ENCODE results near the gene PARD6A. TPM values are rescaled to one million over a fixed set of nuclear protein-coding genes. Genes with fewer than 3 reads are reported as not detected.

The PARD6A gene
- total RNA-seq, 2 donors from 2014 or later, result 2.9 to 4.6 TPM

DNA sequence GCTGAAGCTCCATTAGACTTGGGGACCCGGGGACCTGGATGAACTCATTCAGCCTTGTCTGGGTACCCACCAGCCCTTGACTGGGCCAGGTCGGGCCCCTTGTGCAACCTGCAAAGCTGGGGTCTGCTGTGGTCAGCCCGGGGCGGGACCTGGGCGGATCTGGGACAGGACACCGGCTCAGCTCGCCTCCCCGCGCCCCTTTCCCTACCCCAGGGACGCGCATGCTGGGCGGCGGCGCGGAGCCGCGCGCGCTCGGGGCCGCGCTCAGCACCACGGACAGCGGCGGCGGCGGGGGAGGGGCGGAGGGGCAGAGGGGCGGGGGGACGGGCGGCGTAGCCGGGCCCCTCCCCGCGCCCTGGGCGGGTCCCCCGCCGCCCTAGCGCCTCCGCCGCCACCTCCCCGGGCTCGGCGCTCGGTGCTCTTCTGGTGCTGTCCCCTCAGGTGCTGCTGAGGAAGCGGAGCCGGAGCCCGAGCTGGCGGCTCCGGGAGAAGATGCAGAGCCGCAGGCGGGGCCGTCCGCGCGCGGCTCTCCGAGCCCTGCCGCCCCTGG is 8.1 kb upstream of the PARD6A start:
- intact Hi-C loops (cut with DNase I), result no loop called here
- DNase-seq (ENCODE audit: low spot score), result no peak

DNA sequence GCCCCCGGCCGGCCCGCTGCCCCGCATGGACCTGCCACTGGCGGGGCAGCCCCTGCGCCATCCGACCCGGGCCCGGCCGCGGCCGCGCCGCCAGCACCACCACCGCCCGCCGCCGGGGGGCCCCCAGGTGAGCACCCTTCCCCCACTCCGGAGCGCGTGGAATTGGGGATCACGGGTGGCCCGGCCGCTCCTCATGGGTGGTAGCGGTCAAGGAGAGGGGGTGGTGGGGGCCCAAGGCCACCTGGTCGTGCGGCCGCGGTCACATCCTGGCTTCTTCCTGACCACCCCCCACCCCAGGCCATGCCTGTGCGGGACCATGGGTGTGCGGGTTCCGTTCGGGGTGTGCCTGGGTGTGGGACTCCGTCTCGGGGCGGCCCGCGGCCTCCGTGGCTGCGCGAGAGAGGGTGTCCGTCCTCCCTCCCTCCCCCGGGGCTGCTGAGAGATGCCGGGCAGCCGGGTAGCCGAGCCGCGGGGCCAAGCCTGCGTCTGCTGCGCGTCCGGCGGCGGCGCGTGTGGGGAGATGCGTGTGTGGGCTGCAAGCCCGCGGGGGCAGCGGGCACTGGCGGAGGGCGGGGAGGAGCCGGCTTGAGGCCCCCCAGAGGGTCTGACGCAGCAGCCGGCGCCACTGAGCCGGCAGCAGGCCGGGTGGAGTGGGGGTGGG is 7.5 kb upstream of the PARD6A start:
- intact Hi-C loops (cut with DNase I), result no loop called here
- DNase-seq (ENCODE audit: low spot score), result no peak

DNA sequence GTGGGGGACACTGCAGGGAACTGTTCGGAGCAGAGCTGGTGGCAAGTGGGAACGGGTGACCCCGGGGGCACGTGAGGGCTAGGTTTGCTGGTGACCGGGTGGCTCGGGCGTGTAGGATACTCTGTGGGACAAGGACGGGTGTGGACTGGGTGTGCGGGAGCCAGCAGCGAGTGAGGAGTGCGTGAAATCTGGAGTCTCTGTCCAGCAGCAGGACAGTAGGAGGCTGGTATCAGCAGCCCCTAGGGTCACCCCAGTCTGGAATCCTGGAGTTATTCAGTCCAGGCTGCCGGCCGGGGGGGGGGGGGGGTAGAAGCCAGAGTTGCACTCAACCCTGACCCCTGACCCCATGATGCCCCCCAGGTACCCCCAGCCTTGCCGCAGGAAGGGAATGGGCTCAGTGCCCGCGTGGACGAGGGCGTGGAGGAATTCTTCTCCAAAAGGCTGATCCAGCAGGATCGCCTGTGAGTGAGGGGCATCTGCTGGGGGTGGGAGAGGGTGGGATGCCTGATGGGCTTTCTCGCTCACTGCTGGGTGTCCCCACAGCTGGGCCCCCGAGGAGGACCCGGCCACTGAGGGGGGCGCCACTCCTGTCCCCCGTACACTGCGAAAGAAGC is 6.9 kb upstream of the PARD6A start:
- DNase-seq (ENCODE audit: low spot score), result no peak
- intact Hi-C loops (cut with DNase I), result no loop called here

DNA sequence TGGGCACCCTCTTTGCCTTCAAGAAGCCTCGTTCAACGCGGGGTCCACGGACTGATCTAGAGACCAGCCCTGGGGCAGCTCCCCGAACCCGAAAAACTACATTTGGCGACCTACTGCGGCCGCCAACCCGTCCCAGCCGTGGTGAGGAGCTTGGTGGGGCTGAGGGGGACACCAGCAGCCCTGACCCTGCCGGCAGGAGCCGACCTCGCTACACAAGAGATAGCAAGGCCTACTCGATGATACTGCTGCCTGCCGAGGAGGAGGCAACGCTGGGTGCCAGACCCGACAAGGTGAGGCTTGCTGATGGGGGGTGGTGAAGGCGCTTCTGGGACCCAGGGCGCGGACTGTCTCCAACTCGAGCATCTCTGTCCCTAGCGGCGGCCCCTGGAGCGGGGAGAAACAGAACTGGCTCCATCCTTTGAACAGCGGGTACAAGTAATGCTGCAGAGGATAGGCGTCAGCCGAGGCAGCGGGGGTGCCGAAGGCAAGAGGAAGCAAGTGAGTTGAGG is 6.3 kb upstream of the PARD6A start:
- no peak for DNase-seq (ENCODE audit: low spot score)
- intact Hi-C loops (cut with DNase I), result no loop called here

DNA sequence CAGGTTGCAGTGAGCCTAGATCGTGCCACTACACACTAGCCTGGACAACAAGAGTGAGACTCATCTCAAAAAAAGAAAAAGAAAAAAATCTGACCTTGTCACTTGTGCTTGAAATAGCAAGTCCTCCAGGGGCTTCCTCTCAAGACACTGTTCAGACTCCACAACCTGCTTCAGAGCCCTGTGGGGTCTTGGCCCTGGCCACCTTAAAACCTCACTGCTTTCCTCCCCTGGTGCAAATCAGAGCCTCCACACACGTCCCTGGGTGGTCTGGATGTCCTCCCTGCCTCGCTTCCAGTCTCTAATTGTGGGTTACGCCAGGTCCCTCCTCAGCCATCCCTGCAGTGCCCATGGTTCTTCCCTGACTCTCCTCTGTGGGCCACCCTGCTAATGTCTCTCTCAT is 5.4 kb upstream of the PARD6A start:
- no peak for DNase-seq (ENCODE audit: low spot score)
- intact Hi-C loops (cut with DNase I), result no loop called here

DNA sequence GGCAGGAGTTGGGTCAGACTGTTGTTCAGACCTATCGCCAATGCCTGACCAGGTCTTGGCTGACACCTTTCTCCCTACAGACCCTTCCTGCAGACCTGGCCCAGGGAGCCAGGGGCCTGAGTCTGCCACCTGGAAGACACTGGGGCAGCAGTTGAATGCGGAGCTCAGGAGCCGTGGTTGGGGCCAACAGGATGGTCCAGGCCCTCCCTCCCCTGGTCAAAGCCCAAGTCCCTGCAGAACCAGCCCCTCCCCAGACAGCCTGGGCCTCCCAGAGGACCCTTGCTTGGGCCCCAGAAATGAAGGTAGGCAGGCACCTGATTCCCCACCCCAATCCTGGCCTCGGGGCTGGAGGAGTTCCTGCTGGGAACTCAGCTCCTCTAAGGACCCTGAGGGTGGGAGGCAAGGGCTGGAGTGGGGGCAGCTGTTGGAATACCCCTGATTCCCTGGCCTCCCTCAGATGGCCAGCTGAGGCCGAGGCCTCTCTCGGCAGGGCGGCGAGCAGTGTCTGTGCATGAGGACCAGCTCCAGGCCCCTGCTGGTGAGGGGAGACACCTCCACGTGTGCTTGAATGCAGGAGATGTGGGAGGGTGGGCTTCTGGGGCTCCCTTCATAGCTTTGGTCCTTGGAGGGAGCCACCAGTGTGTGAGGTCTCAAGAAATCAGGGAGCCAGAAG is 4.3 kb upstream of the PARD6A start:
- intact Hi-C loops (cut with DNase I), result no loop called here
- DNase-seq (ENCODE audit: low spot score), result no peak

DNA sequence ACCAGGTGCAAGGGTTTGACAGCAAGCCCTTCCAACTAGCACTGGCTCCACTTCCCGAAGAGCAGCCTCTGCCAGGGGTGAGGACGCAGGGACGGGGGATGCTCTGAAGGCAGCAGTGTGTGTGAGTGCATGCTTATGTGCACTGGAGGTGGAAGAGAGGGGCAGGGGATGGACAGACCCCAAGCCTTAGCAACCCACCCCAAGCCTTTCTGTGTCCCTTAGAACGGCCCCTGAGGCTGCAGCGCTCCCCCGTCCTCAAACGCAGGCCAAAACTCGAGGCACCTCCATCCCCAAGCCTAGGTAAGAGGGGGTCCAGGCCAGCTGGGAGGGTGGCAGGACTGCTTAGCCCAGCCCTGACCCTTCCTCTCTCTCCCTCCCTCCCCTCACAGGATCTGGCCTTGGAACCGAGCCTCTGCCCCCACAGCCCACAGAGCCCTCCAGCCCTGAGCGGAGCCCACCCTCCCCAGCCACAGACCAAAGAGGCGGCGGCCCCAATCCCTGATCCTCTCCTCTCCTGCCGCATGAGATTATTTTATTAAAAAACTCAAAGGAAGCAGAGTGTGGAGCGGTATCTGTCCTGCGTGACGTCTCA is 3.6 kb upstream of the PARD6A start:
- intact Hi-C loops (cut with DNase I), result no loop called here
- DNase-seq (ENCODE audit: low spot score), result no peak

DNA sequence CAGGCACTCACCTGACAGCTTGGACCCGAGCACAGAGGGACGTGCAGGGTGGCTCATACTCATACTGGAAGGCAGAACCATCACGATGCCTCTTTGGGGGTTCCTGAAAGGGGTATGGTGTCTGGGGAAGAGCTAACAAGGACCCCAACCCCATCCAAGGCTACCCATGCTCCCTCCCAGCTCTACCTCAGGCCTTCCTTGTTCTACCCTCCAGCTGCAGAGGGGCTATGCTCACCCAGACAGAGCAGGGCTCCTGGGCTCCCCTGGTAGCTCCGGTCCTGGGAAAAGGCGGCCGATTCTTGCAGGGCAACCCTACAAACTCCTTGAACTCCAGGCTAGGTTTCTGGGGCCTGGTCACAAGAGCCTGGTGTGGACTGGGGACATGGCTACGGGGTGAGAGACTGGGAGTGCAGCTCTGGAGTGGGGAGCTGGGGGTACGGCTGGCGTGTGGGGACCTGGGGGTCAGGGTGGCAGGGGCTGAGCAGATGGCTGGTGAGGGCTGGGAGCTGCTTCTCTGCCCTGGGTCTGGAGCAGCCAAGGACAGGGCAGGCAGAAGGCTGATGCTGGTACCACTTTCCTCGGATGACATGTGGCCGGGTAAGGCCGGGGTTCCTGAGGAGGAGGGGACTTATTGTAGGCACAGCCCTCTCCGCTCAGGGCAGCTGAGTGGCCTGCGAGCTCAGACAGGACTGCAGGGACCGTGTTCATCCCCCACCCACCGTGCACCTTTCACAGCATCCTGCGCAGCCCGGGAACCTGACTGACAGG is 2.8 kb upstream of the PARD6A start:
- intact Hi-C loops (cut with DNase I), result no loop called here

DNA sequence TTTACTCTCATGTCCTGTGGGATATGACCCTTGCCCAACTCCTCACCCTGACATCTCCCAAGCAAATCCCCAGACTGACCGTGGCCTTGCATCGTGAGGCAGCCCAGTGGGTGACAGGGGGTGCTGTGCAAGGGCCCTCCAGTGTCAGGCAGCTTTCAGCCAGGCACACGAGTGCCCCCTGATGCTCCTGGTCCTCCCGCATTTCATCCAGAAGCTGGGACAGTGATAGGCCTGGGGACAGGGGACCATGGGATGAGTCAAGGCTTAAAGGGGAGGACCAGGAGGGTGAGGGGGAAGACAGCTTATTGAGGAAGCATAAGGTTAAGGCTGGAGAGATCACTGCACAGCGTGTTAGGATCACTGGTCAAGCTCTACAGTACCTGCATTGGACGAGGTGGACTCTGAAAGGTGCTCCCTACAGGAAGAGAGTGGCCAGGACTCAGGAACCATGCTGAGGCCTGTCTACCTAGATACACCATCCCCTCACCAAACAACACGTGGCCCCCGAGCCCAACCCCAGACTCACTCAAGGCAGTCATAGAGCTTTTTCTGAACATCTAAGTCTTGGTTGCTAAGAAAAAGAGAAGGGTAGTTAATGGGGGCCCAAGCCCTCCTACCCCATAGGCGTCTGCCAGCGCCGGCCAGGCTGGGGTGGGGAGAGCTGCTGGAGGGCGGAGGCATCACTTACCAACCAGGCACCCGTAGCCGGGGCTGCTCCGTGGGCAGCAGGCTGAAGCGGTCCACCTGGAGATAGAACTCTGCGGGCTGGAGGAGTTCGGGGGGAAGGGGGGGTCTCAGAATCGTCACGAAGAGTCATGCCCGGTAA is 1.7 kb upstream of the PARD6A start:
- no peak for DNase-seq (ENCODE audit: low spot score)

More for the DNA sequence above, 2.8 kb upstream of the PARD6A start:
- no peak for DNase-seq (ENCODE audit: low spot score)

DNA sequence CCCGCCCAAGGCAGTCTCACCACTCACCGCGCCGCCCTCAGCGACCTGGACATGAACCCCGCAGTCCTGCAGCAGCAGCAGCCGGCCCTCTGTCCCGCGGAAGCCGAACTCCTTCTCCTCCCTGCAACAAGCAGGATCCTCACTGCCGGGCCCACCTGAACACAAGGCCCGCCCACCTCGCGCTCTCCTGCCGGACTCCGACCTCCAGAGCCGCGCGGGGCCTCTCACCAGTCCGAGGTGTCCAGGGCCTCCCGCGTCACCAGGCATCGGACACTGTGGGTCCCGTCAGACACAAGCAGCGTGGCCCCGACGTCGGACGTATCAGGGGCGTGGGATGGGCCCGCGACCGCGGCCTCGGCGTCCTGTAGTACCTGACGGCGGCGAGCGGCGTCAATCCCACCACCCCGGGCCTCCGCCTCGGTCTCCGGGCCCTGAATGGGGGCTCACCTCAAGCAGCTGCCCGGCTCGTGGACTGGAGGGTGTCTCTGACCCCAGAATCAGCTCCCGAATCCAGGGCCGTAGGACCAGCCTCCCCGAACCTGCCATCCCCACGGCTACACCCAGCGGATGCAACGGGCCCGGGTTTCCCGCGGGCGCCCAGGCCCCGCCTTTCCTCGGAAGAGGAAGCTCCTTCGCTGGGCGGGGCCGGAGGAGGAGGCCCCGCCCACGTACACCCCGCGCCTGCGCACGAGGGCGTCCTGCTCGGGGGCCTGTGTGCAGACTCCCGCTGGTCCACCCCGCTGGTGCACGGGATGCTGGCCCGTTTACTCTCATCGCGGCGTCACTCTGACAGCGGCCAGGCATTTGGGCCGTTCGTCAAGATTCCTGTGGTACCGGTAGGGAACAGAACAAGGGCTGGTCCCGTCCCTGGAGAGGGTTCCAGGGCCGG is 841 bp upstream of the PARD6A start, which contains the start of gene ACD:
TSS of gene ACD (minus strand) at position 586 of the 889 bp plus-strand sequence. CDS start at position 546, 40 bp downstream.
- intact Hi-C loops (cut with DNase I), result loop anchor here in 1 of 2 donors (10.0 kb wide), 1 partner anchor 95 kb away; the partner anchor contains the start of gene CTCF
- DNase-seq (ENCODE audit: low spot score), result peak; percentile 97

More for the DNA sequence above, 1.7 kb upstream of the PARD6A start:
- intact Hi-C loops (cut with DNase I), result no loop called here

DNA sequence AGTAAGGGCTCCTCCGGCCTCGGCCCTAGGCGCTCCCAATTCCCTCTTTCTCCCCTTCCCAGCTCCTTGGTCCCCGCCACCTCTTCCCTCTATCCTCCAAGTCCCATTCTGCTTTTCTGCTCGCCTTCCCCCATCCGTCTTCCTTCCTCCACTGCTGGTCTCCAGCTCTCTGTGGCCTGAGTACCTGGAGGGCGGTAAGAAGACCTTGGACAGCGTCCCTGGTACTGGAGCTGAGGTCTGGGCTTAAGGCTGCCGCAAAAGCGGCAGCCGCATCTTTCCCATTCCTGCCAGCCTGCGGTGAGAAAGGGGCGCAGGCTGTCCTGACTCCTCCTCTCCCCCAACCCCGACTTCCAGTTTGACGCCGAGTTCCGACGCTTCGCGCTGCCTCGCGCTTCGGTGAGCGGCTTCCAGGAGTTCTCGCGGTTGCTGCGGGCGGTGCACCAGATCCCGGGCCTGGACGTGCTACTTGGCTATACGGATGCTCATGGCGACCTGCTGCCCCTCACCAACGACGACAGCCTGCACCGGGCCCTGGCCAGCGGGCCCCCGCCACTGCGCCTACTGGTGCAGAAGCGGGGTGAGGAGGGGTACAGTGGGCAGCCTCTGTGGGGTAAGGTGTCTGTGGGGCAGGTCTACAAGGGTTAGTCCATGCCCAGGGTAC is 471 bp downstream of the PARD6A start:
- intact Hi-C loops (cut with DNase I), result loop anchor here in 1 of 2 donors (10.0 kb wide), 1 partner anchor 96 kb away; the partner anchor contains the start of gene CTCF
- no peak for DNase-seq (ENCODE audit: low spot score)

DNA sequence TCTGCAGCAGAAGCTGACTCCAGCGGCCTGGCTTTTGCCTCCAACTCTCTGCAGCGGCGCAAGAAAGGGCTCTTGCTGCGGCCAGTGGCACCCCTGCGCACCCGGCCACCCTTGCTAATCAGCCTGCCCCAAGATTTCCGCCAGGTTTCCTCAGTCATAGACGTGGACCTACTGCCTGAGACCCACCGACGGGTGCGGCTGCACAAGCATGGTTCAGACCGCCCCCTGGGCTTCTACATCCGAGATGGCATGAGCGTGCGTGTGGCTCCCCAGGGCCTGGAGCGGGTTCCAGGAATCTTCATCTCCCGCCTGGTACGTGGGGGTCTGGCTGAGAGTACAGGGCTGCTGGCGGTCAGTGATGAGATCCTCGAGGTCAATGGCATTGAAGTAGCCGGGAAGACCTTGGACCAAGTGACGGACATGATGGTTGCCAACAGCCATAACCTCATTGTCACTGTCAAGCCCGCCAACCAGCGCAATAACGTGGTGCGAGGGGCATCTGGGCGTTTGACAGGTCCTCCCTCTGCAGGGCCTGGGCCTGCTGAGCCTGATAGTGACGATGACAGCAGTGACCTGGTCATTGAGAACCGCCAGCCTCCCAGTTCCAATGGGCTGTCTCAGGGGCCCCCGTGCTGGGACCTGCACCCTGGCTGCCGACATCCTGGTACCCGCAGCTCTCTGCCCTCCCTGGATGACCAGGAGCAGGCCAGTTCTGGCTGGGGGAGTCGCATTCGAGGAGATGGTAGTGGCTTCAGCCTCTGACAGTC is 1.3 kb downstream of the PARD6A start:
- intact Hi-C loops (cut with DNase I), result loop anchor here in 1 of 2 donors (10.0 kb wide), 1 partner anchor 97 kb away; the partner anchor contains the start of gene CTCF
- DNase-seq (ENCODE audit: low spot score), result no peak

DNA sequence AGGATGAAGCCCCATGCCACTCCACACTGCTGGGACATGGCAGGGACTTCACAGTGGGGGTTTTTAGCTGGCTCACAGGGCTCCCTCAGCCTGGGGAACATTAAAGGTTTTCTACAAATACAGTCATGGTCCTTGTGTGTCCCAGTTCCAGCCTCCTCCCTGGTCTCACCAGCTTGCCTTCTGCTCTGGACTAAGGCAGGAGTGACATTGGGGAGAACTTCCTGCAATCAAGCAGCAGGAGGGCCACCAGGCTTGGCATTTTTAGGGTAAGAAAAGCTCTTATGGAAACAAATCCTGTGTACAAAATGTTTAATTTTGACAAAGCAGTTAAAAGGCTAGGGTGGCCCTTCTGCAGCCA is 1.9 kb downstream of the PARD6A start:
- intact Hi-C loops (cut with DNase I), result loop anchor here in 1 of 2 donors (10.0 kb wide), 1 partner anchor 98 kb away; the partner anchor contains the start of gene CTCF
- no peak for DNase-seq (ENCODE audit: low spot score)

DNA sequence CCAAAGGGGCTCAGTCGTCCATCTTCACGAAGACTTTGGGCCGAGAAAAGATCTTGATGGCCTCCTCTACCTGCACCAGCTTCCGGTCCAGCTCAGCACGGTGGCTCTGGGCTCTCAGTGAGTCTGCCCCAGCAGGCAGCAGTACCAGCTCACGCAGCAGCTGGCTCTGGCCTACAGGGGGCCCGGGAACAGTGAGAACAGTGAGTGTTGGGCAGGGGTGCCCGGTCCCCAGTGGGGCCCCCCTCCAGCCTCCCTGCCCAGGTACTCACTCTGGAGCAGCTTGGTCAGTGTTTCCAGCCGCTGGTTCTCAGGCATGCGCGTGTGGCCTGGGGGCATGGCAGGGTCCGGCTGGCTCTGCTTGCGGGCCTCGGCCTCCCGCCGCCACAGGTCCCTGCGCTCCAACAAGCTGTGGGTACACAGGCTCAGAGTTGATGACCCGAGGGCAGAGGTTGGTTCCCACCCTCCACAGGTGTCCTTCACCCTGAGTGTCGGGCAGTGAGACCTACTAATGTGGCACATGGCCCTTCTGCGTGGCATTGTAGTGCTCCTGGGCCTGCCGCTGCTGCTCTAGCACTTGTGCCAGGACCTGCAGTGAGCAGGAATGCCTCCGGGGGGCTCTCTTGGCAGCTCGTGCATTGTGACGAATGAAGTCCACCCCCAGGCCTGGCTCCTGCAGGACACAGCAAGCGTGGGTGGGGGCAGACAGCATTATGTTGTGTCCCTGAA is 2.6 kb downstream of the PARD6A start:
- no peak for DNase-seq (ENCODE audit: low spot score)
- intact Hi-C loops (cut with DNase I), result loop anchor here in 1 of 2 donors (10.0 kb wide), 1 partner anchor 99 kb away; the partner anchor contains the start of gene CTCF

DNA sequence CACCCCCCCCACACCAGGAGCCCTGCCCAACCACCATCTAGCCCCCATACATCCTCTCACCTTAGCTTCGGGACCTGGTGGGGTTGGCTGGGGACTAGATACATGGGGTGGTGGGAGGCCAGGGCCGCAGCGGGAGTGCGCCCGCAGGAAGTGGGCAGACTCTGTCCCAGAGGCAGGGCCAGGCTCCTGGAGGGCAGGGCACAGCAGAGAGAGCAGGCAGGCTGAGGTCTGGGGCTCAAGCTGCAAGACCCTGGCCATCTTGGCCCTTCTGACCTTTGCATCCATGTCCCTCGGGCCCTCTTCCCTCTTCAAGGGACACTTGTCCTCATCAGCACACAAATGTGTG is 3.1 kb downstream of the PARD6A start:
- intact Hi-C loops (cut with DNase I), result loop anchor here in 1 of 2 donors (10.0 kb wide), 1 partner anchor 99 kb away; the partner anchor contains the start of gene CTCF
- no peak for DNase-seq (ENCODE audit: low spot score)
